Activated B cell treated with CpG ODN at 0.5 μM for 24 hours (primary cell): ENCODE results near the gene TCEAL5. TPM values are rescaled to one million over a fixed set of nuclear protein-coding genes. Genes with fewer than 3 reads are reported as not detected.
"Not testable (repeated sequence)": the region's sequence is repeated elsewhere in the genome, so short reads cannot be mapped to it uniquely, and the experiment has no call there.

Experiments
- ATAC-seq: fragments of 200-7000 bp; cut with Tn5 transposase; one replicate; pipeline ENCODE4 v1.10.0; 2021; ENCODE audit warnings: low read depth, mild to moderate bottlenecking, moderate library complexity
- CTCF ChIA-PET: fragments of 350-600 bp; sonication (Branson Sonifier 250); formaldehyde crosslinking; loops from one replicate; lab custom pipeline; 2021; ENCODE audit warnings: antibody characterized with exemption; lab: Charles Lee
- POLR2A ChIA-PET: fragments of 350-600 bp; sonication (Branson Sonifier 250); formaldehyde crosslinking; loops from one replicate; lab custom pipeline; 2021; ENCODE audit warnings: antibody characterized with exemption; lab: Charles Lee
- DNase-seq: peaks from one replicate; pipeline ENCODE4 v3.0.0; 2022
- H3K27ac Mint-ChIP-seq: one replicate; pipeline ENCODE4 v1.8.0; 2020; ENCODE audit warnings: mixed read lengths
- H3K27me3 Mint-ChIP-seq: one replicate; pipeline ENCODE4 v1.8.0; 2021; ENCODE audit warnings: mixed read lengths
- H3K36me3 Mint-ChIP-seq: one replicate; pipeline ENCODE4 v1.8.0; 2021; ENCODE audit warnings: low read depth, mixed read lengths
- H3K4me1 Mint-ChIP-seq: one replicate; pipeline ENCODE4 v1.8.0; 2021; ENCODE audit warnings: mixed read lengths
- H3K4me3 Mint-ChIP-seq: one replicate; pipeline ENCODE4 v1.8.0; 2020; ENCODE audit warnings: mild to moderate bottlenecking, mixed read lengths
- H3K9me3 Mint-ChIP-seq: one replicate; pipeline ENCODE4 v1.8.0; 2020; ENCODE audit warnings: mixed read lengths
- CTCF ChIP-seq: fragments of 200-600 bp; IDR thresholded peaks from one replicate; pipeline ENCODE4 v1.8.0; 2022; ENCODE audit warnings: antibody characterized with exemption, mild to moderate bottlenecking
- intact Hi-C: fragments of 100-400 bp; cut with micrococcal nuclease; formaldehyde crosslinking; loops from one replicate; pipeline ENCODE4 v1.15.1; 2024
- total RNA-seq: library from RNA; stranded (reverse); gene quantifications from 2 replicates; pipeline ENCODE4 v1.2.3, GENCODE V29; 2022

The TCEAL5 gene
- total RNA-seq, 1 donor from 2014 or later = not detected

GRCh38 chrX:103250977-103251376 lies 25.6 kb downstream of the TCEAL5 start:
- no peaks in the 10 kb centered on the region for H3K27me3 Mint-ChIP-seq
- peaks cover 12% of the 10 kb centered on the region for H3K4me1 Mint-ChIP-seq
- no peak for DNase-seq
- POLR2A ChIA-PET = no interaction called here
- H3K9me3 Mint-ChIP-seq = no peaks in the 10 kb centered on the region
- ATAC-seq = no peak
- CTCF ChIA-PET = no interaction called here
- no peak overlapping the region for H3K4me3 Mint-ChIP-seq
- peaks cover 8% of the 10 kb centered on the region for H3K36me3 Mint-ChIP-seq
- no peak for TF ChIP-seq CTCF
- no peak overlapping the region for H3K27ac Mint-ChIP-seq
- intact Hi-C loops = no loop called here

GRCh38 chrX:103249805-103250204 lies 26.7 kb downstream of the TCEAL5 start:
- H3K27me3 Mint-ChIP-seq = no peaks in the 10 kb centered on the region
- CTCF ChIA-PET = no interaction called here
- POLR2A ChIA-PET = no interaction called here
- H3K4me1 Mint-ChIP-seq = peaks cover 7% of the 10 kb centered on the region
- no peak overlapping the region for H3K4me3 Mint-ChIP-seq
- no peak overlapping the region for H3K27ac Mint-ChIP-seq
- ATAC-seq (no peak), DNase-seq (no peak)
- peaks cover 5% of the 10 kb centered on the region for H3K36me3 Mint-ChIP-seq
- no peaks in the 10 kb centered on the region for H3K9me3 Mint-ChIP-seq
- intact Hi-C loops = loop anchor here (10.0 kb wide), 1 partner anchor 295 kb away; no protein-coding TSS in a partner anchor
- no peak for TF ChIP-seq CTCF

GRCh38 chrX:103248553-103248952 lies 28.0 kb downstream of the TCEAL5 start:
- ChIA-PET POLR2A (no interaction called here), CTCF (interaction anchor here (0.7 kb wide), 1 partner anchor 37 kb away, joined by 3 read pairs; no protein-coding TSS in a partner anchor)
- Mint-ChIP-seq H3K27ac (no peak overlapping the region), H3K4me1 (peaks cover under 1% of the 10 kb centered on the region), H3K36me3 (peaks cover 3% of the 10 kb centered on the region), H3K27me3 (no peaks in the 10 kb centered on the region), H3K9me3 (no peaks in the 10 kb centered on the region), H3K4me3 (no peak overlapping the region)
- DNase-seq = no peak
- ATAC-seq = no peak
- intact Hi-C loops = loop anchor here (1.0 to 10.0 kb wide), 2 partner anchors 37 to 294 kb away; no protein-coding TSS in a partner anchor
- TF ChIP-seq CTCF = no peak

- no peaks in the 10 kb centered on the region for H3K4me1 Mint-ChIP-seq
- H3K4me3 Mint-ChIP-seq = no peak overlapping the region
- H3K9me3 Mint-ChIP-seq = no peaks in the 10 kb centered on the region
- no peak for DNase-seq
- H3K36me3 Mint-ChIP-seq = no peaks in the 10 kb centered on the region
- ChIA-PET CTCF (no interaction called here), POLR2A (no interaction called here)
- ATAC-seq = no peak
- H3K27me3 Mint-ChIP-seq = no peaks in the 10 kb centered on the region
- intact Hi-C loops = loop anchor here (10.0 kb wide), 1 partner anchor 285 kb away; no protein-coding TSS in a partner anchor
- no peak for TF ChIP-seq CTCF
- no peak overlapping the region for H3K27ac Mint-ChIP-seq
These were observed 36.4 kb downstream of the TCEAL5 start for GRCh38 chrX:103240155-103240554.

GRCh38 chrX:103236296-103236695 lies 40.3 kb downstream of the TCEAL5 start:
- DNase-seq (no peak), ATAC-seq (no peak)
- POLR2A ChIA-PET = no interaction called here
- intact Hi-C loops = no loop called here
- no peak overlapping the region for H3K4me3 Mint-ChIP-seq
- no peaks in the 10 kb centered on the region for H3K36me3 Mint-ChIP-seq
- no peak for TF ChIP-seq CTCF
- no peaks in the 10 kb centered on the region for H3K9me3 Mint-ChIP-seq
- no peaks in the 10 kb centered on the region for H3K4me1 Mint-ChIP-seq
- no peak overlapping the region for H3K27ac Mint-ChIP-seq
- CTCF ChIA-PET = no interaction called here
- no peaks in the 10 kb centered on the region for H3K27me3 Mint-ChIP-seq

GRCh38 chrX:103235608-103236007 lies 40.9 kb downstream of the TCEAL5 start:
- H3K4me1 Mint-ChIP-seq, POLR2A ChIA-PET, H3K36me3 Mint-ChIP-seq, H3K4me3 Mint-ChIP-seq, H3K27me3 Mint-ChIP-seq, H3K9me3 Mint-ChIP-seq, H3K27ac Mint-ChIP-seq, intact Hi-C loops, ATAC-seq, DNase-seq, CTCF ChIA-PET: not testable (repeated sequence)
